GM23338 (cell line): Measurements from ENCODE around the gene MARCHF3. TPM values are rescaled to one million over a fixed set of nuclear protein-coding genes. Genes with fewer than 3 reads are reported as not detected.

Experiments
- ATAC-seq: fragments of 200-7000 bp; cut with Tn5 transposase; 3 replicates; pipeline ENCODE4 v1.9.1; 2020
- DNase-seq: peaks from one replicate; pipeline ENCODE4 v3.0.0-alpha.2; 2015; ENCODE audit warnings: low spot score
- H2AFZ ChIP-seq: fragments of 200-600 bp; sonication (generic); 2 replicates; pipeline ENCODE4 v1.8.0; 2016; ENCODE audit warnings: antibody characterized with exemption, mild to moderate bottlenecking, moderate library complexity
- H3F3A ChIP-seq: fragments of 200-600 bp; sonication (generic); replicated peaks from 2 replicates; pipeline ENCODE4 v1.8.0; 2017; ENCODE audit warnings: antibody characterized with exemption, mixed run types, low read depth
- H3K27ac ChIP-seq: fragments of 200-600 bp; sonication (generic); 2 replicates; pipeline ENCODE4 v1.6.1; 2016; ENCODE audit warnings: low read depth
- H3K27me3 ChIP-seq: fragments of 200-600 bp; sonication (generic); 2 replicates; pipeline ENCODE4 v1.8.0; 2016; ENCODE audit warnings: mild to moderate bottlenecking, mixed run types, moderate library complexity; ENCODE audit not compliant: insufficient read depth
- H3K36me3 ChIP-seq: fragments of 200-600 bp; sonication (generic); 2 replicates; pipeline ENCODE4 v1.8.0; 2016; ENCODE audit warnings: mild to moderate bottlenecking; ENCODE audit not compliant: insufficient read depth
- H3K4me1 ChIP-seq: fragments of 200-600 bp; sonication (generic); 2 replicates; pipeline ENCODE4 v1.8.0; 2016; ENCODE audit warnings: mild to moderate bottlenecking, moderate library complexity; ENCODE audit not compliant: insufficient read depth
- H3K4me2 ChIP-seq: fragments of 200-600 bp; sonication (generic); 2 replicates; pipeline ENCODE4 v1.7.1; 2017; ENCODE audit warnings: mixed run types
- H3K4me3 ChIP-seq: fragments of 200-600 bp; sonication (generic); 2 replicates; pipeline ENCODE4 v1.6.1; 2016; ENCODE audit warnings: mixed run types
- H3K79me2 ChIP-seq: fragments of 200-600 bp; sonication (generic); replicated peaks from 2 replicates; pipeline ENCODE4 v1.8.0; 2017; ENCODE audit warnings: mild to moderate bottlenecking; ENCODE audit not compliant: insufficient read depth
- H3K9me2 ChIP-seq: fragments of 200-600 bp; sonication (generic); 2 replicates; pipeline ENCODE4 v1.8.0; 2017; ENCODE audit not compliant: insufficient read depth
- H4K20me1 ChIP-seq: fragments of 200-600 bp; sonication (generic); replicated peaks from 2 replicates; pipeline ENCODE4 v1.8.0; 2017; ENCODE audit warnings: mild to moderate bottlenecking; ENCODE audit not compliant: insufficient read depth
- H3K27ac Mint-ChIP-seq: 2 replicates; pipeline ENCODE4 v1.8.0; 2020; ENCODE audit warnings: inconsistent platforms, mild to moderate bottlenecking, moderate library complexity, mixed read lengths
- H3K27me3 Mint-ChIP-seq: 3 replicates; pipeline ENCODE4 v1.8.0; 2022; ENCODE audit warnings: low read depth, mild to moderate bottlenecking, moderate library complexity, mixed read lengths, inconsistent platforms; ENCODE audit not compliant: insufficient read depth, poor library complexity
- H3K36me3 Mint-ChIP-seq: 3 replicates; pipeline ENCODE4 v1.8.0; 2021; ENCODE audit warnings: low read depth, mild to moderate bottlenecking, inconsistent platforms, moderate library complexity, mixed read lengths
- H3K4me1 Mint-ChIP-seq: 3 replicates; pipeline ENCODE4 v1.8.0; 2020; ENCODE audit warnings: mild to moderate bottlenecking, inconsistent platforms, mixed read lengths
- H3K4me3 Mint-ChIP-seq: 3 replicates; pipeline ENCODE4 v1.8.0; 2021; ENCODE audit warnings: moderate library complexity, mild to moderate bottlenecking, inconsistent platforms, mixed read lengths
- H3K9me3 Mint-ChIP-seq: 3 replicates; pipeline ENCODE4 v1.8.0; 2020; ENCODE audit warnings: moderate library complexity, mild to moderate bottlenecking, inconsistent platforms, mixed read lengths
- CREB1 ChIP-seq: fragments of 250-450 bp; sonication (Bioruptor Pico); IDR thresholded peaks from 2 replicates; pipeline ENCODE4 v1.5.0; 2020; ENCODE audit warnings: low read depth, mild to moderate bottlenecking, moderate library complexity
- ETS1 ChIP-seq: IDR thresholded peaks from 2 replicates; pipeline ENCODE4 v1.6.1; 2016; ENCODE audit warnings: antibody characterized with exemption
- POLR2AphosphoS5 ChIP-seq: IDR thresholded peaks from 2 replicates; pipeline ENCODE4 v1.6.1; 2016; ENCODE audit warnings: antibody characterized with exemption, low read depth
- REST ChIP-seq: IDR thresholded peaks from one replicate; pipeline ENCODE4 v1.6.1; 2018; ENCODE audit warnings: antibody characterized with exemption; ENCODE audit not compliant: unreplicated experiment
- STAT1 ChIP-seq: IDR thresholded peaks from one replicate; pipeline ENCODE4 v1.6.1; 2016; ENCODE audit warnings: antibody characterized with exemption; ENCODE audit not compliant: unreplicated experiment
- ZNF114 ChIP-seq: fragments of 250-450 bp; sonication (Bioruptor Pico); IDR thresholded peaks from 2 replicates; pipeline ENCODE4 v1.5.0; 2020; ENCODE audit warnings: mild to moderate bottlenecking, moderate library complexity
- ZNF462 ChIP-seq: fragments of 250-450 bp; sonication (Bioruptor Pico); IDR thresholded peaks from 2 replicates; pipeline ENCODE4 v1.5.0; 2020; ENCODE audit warnings: mild to moderate bottlenecking, moderate library complexity
- polyA plus RNA-seq: library from polyadenylated mRNA; unstranded; fragments of >200 nt; fragmentation: Nextera tagmentation; extraction: Ambion mirVana; gene quantifications from 2 replicates; pipeline ENCODE4 v1.2.1, GENCODE V29; 2016
- total RNA-seq: library from RNA; depleted of rRNA; stranded (reverse); fragments of >200 nt; shearing (Covaris generic); gene quantifications from 2 replicates; pipeline ENCODE4 v1.2.3, GENCODE V29; 2014

MARCHF3 gene
- total and polyA plus RNA-seq, 2 experiments from 2014 or later, result 7.0 to 12.7 TPM

GRCh38 chr5:126848253-126848652 is 182.1 kb downstream of the MARCHF3 start:
- H3F3A ChIP-seq, result peaks cover 12% of the 10 kb centered on the region; the same call in 1 of the 2 replicates
- no peak for ATAC-seq
- Mint-ChIP-seq H3K36me3 (peaks cover 9% of the 10 kb centered on the region), H3K4me3 (no peak overlapping the region), H3K27ac (0 out of 2 replicates have a peak overlapping the region, but pooled peaks have one; percentile 16), H3K4me1 (peaks cover 86% of the 10 kb centered on the region), H3K9me3 (no peaks in the 10 kb centered on the region; the same call in 2 of the 3 replicates), H3K27me3 (peaks cover 16% of the 10 kb centered on the region)
- no peak overlapping the region for H3K27ac ChIP-seq
- no peak overlapping the region for H2AFZ ChIP-seq
- H3K79me2 ChIP-seq, result peaks cover 26% of the 10 kb centered on the region
- no peak overlapping the region for H3K4me2 ChIP-seq
- TF ChIP-seq CREB1 (CRISPR knock-in tag) (no peak), REST (no peak), POLR2AphosphoS5 (no peak), ZNF462 (no peak), STAT1 (no peak), ZNF114 (CRISPR knock-in tag) (no peak), ETS1 (no peak)
- no peaks in the 10 kb centered on the region for H3K27me3 ChIP-seq
- H3K9me2 ChIP-seq, result no peaks in the 10 kb centered on the region
- no peaks in the 10 kb centered on the region for H3K36me3 ChIP-seq
- DNase-seq, result no peak
- no peaks in the 10 kb centered on the region for H4K20me1 ChIP-seq
- no peak overlapping the region for H3K4me3 ChIP-seq
- H3K4me1 ChIP-seq, result peaks cover 57% of the 10 kb centered on the region
